Measurements from ENCODE around the gene GET3.

GET3 gene

GRCh38 chr19:12794196-12794941 is 57.1 kb downstream of the GET3 start:
- no peaks in the 10 kb centered on the region for H3K27me3 ChIP-seq (replicated peaks; ENCODE audit: insufficient read depth, low read length)
- TF ChIP-seq EZH2phosphoT487 (IDR thresholded peaks at IDR 0.05; ENCODE audit: low read length) (no peak), EZH2 (optimal IDR thresholded peaks at IDR 0.05; ENCODE audit: low read depth, low read length) (no peak), CTCF (IDR thresholded peaks at IDR 0.05; ENCODE audit: low read length) (no peak)
- peak overlapping the region; percentile 94 for H3K9ac ChIP-seq (ENCODE audit: low read length)
- no peaks in the 10 kb centered on the region for H4K20me1 ChIP-seq (ENCODE audit: insufficient read depth, low read length)
- H3K9me2 ChIP-seq (replicated peaks; ENCODE audit: insufficient read depth, low read length): no peaks in the 10 kb centered on the region
- H3K4me2 ChIP-seq (ENCODE audit: low read depth, low read length): peak overlapping the region; percentile 99
- H3F3A ChIP-seq (ENCODE audit: insufficient read depth, low read length): peaks cover 36% of the 10 kb centered on the region
- H3K4me1 ChIP-seq (ENCODE audit: low read length): peaks cover 17% of the 10 kb centered on the region
- H3K79me2 ChIP-seq (ENCODE audit: low read length): peaks cover 15% of the 10 kb centered on the region
- H3K36me3 ChIP-seq (replicated peaks; ENCODE audit: insufficient read depth, low read length): no peaks in the 10 kb centered on the region
- no peaks in the 10 kb centered on the region for H3K9me3 ChIP-seq (replicated peaks; ENCODE audit: insufficient read depth, low read length)
- H3K27ac ChIP-seq (ENCODE audit: low read length): peak overlapping the region; percentile 97
- peak overlapping the region; percentile 43; the same call in 1 of the 2 replicates for H2AFZ ChIP-seq (ENCODE audit: low read length)
- no peak for DNase-seq
- H3K4me3 ChIP-seq (ENCODE audit: low read length): peak overlapping the region; percentile 93

DNA sequence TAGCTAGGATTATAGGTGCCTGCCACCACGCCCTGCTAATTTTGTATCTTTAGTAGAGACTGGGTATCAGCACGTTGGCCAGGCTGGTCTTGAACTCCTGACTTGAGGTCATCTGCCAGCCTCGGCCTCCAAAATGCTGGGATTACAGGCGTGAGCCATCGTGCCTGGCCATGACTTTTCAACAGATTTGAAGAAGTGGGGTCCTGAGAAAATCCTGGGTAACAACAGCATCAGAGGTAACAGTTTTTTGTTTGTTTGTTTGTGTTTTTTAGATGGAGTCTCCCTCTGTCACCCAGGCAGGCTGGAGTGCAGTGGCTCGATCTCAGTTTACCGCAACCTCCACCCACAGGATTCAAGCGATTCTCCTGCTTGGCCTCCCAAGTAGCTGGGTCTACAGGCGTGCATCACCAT is 57.7 kb downstream of the GET3 start:
- Histone ChIP-seq H3K4me2 (ENCODE audit: low read depth, low read length) (no peak overlapping the region), H3K9ac (ENCODE audit: low read length) (no peak overlapping the region), H3K27ac (ENCODE audit: low read length) (no peak overlapping the region), H3K9me3 (replicated peaks; ENCODE audit: insufficient read depth, low read length) (no peaks in the 10 kb centered on the region), H3K4me3 (ENCODE audit: low read length) (no peak overlapping the region), H3F3A (ENCODE audit: insufficient read depth, low read length) (peaks cover 36% of the 10 kb centered on the region), H3K9me2 (replicated peaks; ENCODE audit: insufficient read depth, low read length) (no peaks in the 10 kb centered on the region), H3K79me2 (ENCODE audit: low read length) (peaks cover 15% of the 10 kb centered on the region), H3K36me3 (replicated peaks; ENCODE audit: insufficient read depth, low read length) (no peaks in the 10 kb centered on the region; the same call in 1 of the 2 replicates), H2AFZ (ENCODE audit: low read length) (no peak overlapping the region), H3K4me1 (ENCODE audit: low read length) (peaks cover 17% of the 10 kb centered on the region), H4K20me1 (ENCODE audit: insufficient read depth, low read length) (no peaks in the 10 kb centered on the region), H3K27me3 (replicated peaks; ENCODE audit: insufficient read depth, low read length) (no peaks in the 10 kb centered on the region)
- no peak for TF ChIP-seq EZH2 (optimal IDR thresholded peaks at IDR 0.05; ENCODE audit: low read depth, low read length)
- TF ChIP-seq EZH2phosphoT487 (IDR thresholded peaks at IDR 0.05; ENCODE audit: low read length): no peak
- no peak for TF ChIP-seq CTCF (IDR thresholded peaks at IDR 0.05; ENCODE audit: low read length)
- no peak for DNase-seq

DNA sequence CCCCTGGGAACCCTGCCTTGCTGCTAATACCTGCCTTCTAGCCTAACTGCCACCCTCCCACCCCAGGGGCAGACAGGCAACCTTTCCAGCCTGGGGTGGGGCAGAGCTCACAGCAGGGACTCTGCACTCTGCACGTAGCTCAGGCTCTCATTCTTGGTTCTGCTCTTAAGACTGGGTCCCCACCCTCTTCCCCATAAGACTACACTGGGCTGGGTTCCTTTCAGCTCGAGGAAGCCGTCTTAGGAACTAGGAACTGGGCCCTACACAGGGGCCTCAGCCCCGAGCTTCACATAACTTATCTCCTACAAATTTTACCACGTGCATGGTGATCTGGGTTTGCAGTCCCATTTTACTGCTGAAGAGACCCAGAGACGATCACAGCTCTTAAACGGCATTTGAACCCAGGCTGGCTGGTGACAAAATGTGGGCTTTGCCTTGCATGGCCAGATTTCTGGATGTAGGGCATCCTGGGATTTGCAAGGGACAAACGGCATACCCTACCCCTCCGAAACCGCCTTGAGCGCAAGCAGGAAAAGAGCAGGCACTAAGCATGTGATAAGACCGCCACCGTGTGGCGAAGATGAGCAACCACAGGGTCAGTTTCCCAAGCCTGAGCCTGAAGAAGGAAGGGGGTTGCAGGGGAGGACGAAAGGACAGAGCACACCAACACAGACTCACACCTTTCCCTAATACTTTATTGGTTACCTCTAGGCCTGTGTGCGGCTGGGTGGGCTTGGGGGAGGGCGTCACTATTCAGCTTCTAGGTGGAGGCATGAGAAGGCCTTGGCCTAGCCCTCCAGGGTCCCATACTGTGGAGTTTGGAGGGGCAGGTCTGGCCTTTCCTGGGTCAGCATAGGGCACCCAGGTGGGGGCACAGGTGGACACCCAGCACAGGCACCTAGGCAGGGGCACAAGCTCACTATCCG is 59.1 kb downstream of the GET3 start:
- H2AFZ ChIP-seq (ENCODE audit: low read length): no peak overlapping the region
- H3K9me2 ChIP-seq (replicated peaks; ENCODE audit: insufficient read depth, low read length): no peaks in the 10 kb centered on the region
- H3F3A ChIP-seq (ENCODE audit: insufficient read depth, low read length): peaks cover 27% of the 10 kb centered on the region
- H3K9me3 ChIP-seq (replicated peaks; ENCODE audit: insufficient read depth, low read length): no peaks in the 10 kb centered on the region
- no peaks in the 10 kb centered on the region for H3K27me3 ChIP-seq (replicated peaks; ENCODE audit: insufficient read depth, low read length)
- TF ChIP-seq EZH2phosphoT487 (IDR thresholded peaks at IDR 0.05; ENCODE audit: low read length) (no peak), CTCF (IDR thresholded peaks at IDR 0.05; ENCODE audit: low read length) (peak; percentile 95)
- H3K79me2 ChIP-seq (ENCODE audit: low read length): peaks cover 27% of the 10 kb centered on the region
- peak; percentile 67 for DNase-seq
- H3K4me2 ChIP-seq (ENCODE audit: low read depth, low read length): peak overlapping the region; percentile 40; the same call in 1 of the 2 replicates
- no peak overlapping the region for H3K27ac ChIP-seq (ENCODE audit: low read length)
- H3K4me3 ChIP-seq (ENCODE audit: low read length): no peak overlapping the region
- H4K20me1 ChIP-seq (ENCODE audit: insufficient read depth, low read length): no peaks in the 10 kb centered on the region
- no peak overlapping the region for H3K9ac ChIP-seq (ENCODE audit: low read length)
- H3K4me1 ChIP-seq (ENCODE audit: low read length): peaks cover 15% of the 10 kb centered on the region; the same call in 1 of the 2 replicates
- no peaks in the 10 kb centered on the region; the same call in 1 of the 2 replicates for H3K36me3 ChIP-seq (replicated peaks; ENCODE audit: insufficient read depth, low read length)

All from MM.1S (cell line).